AG10803 (cell line): ENCODE data around the gene MGAT4B.

Source experiments
- DNase-seq: peaks from one replicate; pipeline ENCODE4 v3.0.0; 2010; ENCODE audit warnings: low read depth
- H3K4me3 ChIP-seq: 2 replicates; pipeline ENCODE4 v1.5.1; 2011; ENCODE audit warnings: mild to moderate bottlenecking, low read length, control low read depth
- CTCF ChIP-seq: conservative IDR thresholded peaks from 2 replicates; pipeline ENCODE4 v1.5.1; 2011; ENCODE audit warnings: mild to moderate bottlenecking, low read length, control low read depth, inconsistent platforms

The MGAT4B gene

GRCh38 chr5:179762781-179763176 is 43.9 kb downstream of the MGAT4B start:
- H3K4me3 ChIP-seq: no peak overlapping the region
- DNase-seq: no peak
- no peak for TF ChIP-seq CTCF

GRCh38 chr5:179762079-179762780 is 44.4 kb downstream of the MGAT4B start:
- H3K4me3 ChIP-seq: no peak overlapping the region; the same call in 1 of the 2 replicates
- no peak for TF ChIP-seq CTCF
- peak; percentile 83 for DNase-seq

- no peak for DNase-seq
- no peak for TF ChIP-seq CTCF
- H3K4me3 ChIP-seq: no peak overlapping the region
Measured at GRCh38 chr5:179759581-179760551, 46.8 kb downstream of the MGAT4B start.

GRCh38 chr5:179758955-179759354 is 47.7 kb downstream of the MGAT4B start:
- no peak for DNase-seq
- no peak for TF ChIP-seq CTCF
- no peak overlapping the region for H3K4me3 ChIP-seq

- H3K4me3 ChIP-seq: no peak overlapping the region
- no peak for DNase-seq
Measured at GRCh38 chr5:179755022-179755421, 51.6 kb downstream of the MGAT4B start.

GRCh38 chr5:179753971-179754370 is 52.7 kb downstream of the MGAT4B start:
- no peak for DNase-seq

More at GRCh38 chr5:179755022-179755421, 51.6 kb downstream of the MGAT4B start:
- TF ChIP-seq CTCF: no peak

More at GRCh38 chr5:179753971-179754370, 52.7 kb downstream of the MGAT4B start:
- no peak for TF ChIP-seq CTCF
- H3K4me3 ChIP-seq: no peak overlapping the region
